Smooth muscle cell (in vitro differentiated cells): ENCODE measurements around the gene MPG. TPM values are rescaled to one million over a fixed set of nuclear protein-coding genes. Genes with fewer than 3 reads are reported as not detected.

Source experiments
- DNase-seq: peaks from one replicate; lab custom pipeline; 2025; ENCODE audit not compliant: unreplicated experiment; lab: John Stamatoyannopoulos, UW
- H2AFZ ChIP-seq: fragments of 200-600 bp; sonication (generic); 2 replicates; pipeline ENCODE4 v1.6.0; 2016; ENCODE audit warnings: antibody characterized with exemption, low read depth, mild to moderate bottlenecking
- H3F3A ChIP-seq: fragments of 200-600 bp; sonication (generic); 2 replicates; pipeline ENCODE4 v1.6.0; 2017; ENCODE audit warnings: antibody characterized with exemption, low read depth
- H3K27ac ChIP-seq: fragments of 200-600 bp; sonication (generic); 2 replicates; pipeline ENCODE4 v1.5.1; 2016; ENCODE audit warnings: low read depth, mild to moderate bottlenecking
- H3K27me3 ChIP-seq: fragments of 200-600 bp; sonication (generic); 2 replicates; pipeline ENCODE4 v1.6.1; 2016; ENCODE audit warnings: low read depth, mild to moderate bottlenecking
- H3K36me3 ChIP-seq: fragments of 200-600 bp; sonication (generic); 2 replicates; pipeline ENCODE4 v1.5.1; 2016; ENCODE audit warnings: low read depth
- H3K4me1 ChIP-seq: fragments of 200-600 bp; sonication (generic); 2 replicates; pipeline ENCODE4 v1.5.1; 2016; ENCODE audit warnings: low read depth
- H3K4me2 ChIP-seq: fragments of 200-600 bp; sonication (generic); 2 replicates; pipeline ENCODE4 v1.6.0; 2016; ENCODE audit warnings: mild to moderate bottlenecking
- H3K4me3 ChIP-seq: fragments of 200-600 bp; sonication (generic); 2 replicates; pipeline ENCODE4 v1.5.1; 2016; ENCODE audit warnings: mild to moderate bottlenecking
- H3K79me2 ChIP-seq: fragments of 200-600 bp; sonication (generic); 2 replicates; pipeline ENCODE4 v1.6.0; 2016; ENCODE audit warnings: low read depth, mild to moderate bottlenecking
- H3K9ac ChIP-seq: fragments of 200-600 bp; sonication (generic); 2 replicates; pipeline ENCODE4 v1.6.0; 2016; ENCODE audit warnings: low read depth
- H3K9me3 ChIP-seq: fragments of 200-600 bp; sonication (generic); replicated peaks from 2 replicates; pipeline ENCODE4 v1.5.1; 2016; ENCODE audit warnings: low read depth
- H4K20me1 ChIP-seq: fragments of 200-600 bp; sonication (generic); 2 replicates; pipeline ENCODE4 v1.6.0; 2016; ENCODE audit warnings: low read depth
- CTCF ChIP-seq: fragments of 200-600 bp; sonication (generic); IDR thresholded peaks from 2 replicates; pipeline ENCODE4 v1.5.1; 2017; ENCODE audit warnings: borderline replicate concordance, mild to moderate bottlenecking, antibody characterized with exemption; ENCODE audit not compliant: insufficient read depth, poor library complexity, severe bottlenecking
- WGBS: methylation state at CpG from one replicate; pipeline ENCODE4 v1.1.7; 2016; ENCODE audit warnings: low lambda C conversion rate; 5-methylcytosine and 5-hydroxymethylcytosine counted together
- polyA plus RNA-seq: library from polyadenylated mRNA; unstranded; fragments of >200 nt; fragmentation: Nextera tagmentation; extraction: Ambion mirVana; gene quantifications from 2 replicates; pipeline ENCODE4 v1.2.1, GENCODE V29; 2016
- total RNA-seq: library from RNA; depleted of rRNA; stranded (reverse); fragments of >200 nt; gene quantifications from 2 replicates; pipeline ENCODE4 v1.2.3, GENCODE V29; 2014

Gene MPG
- total and polyA plus RNA-seq, 2 experiments from 2014 or later = 84.7 to 120 TPM

- Histone ChIP-seq H3K9ac (no peak overlapping the region), H3F3A (no peaks in the 10 kb centered on the region), H4K20me1 (no peaks in the 10 kb centered on the region), H2AFZ (no peak overlapping the region), H3K36me3 (no peaks in the 10 kb centered on the region), H3K4me3 (no peak overlapping the region), H3K27me3 (no peaks in the 10 kb centered on the region), H3K4me1 (no peaks in the 10 kb centered on the region), H3K4me2 (no peak overlapping the region), H3K27ac (no peak overlapping the region), H3K9me3 (no peaks in the 10 kb centered on the region), H3K79me2 (no peaks in the 10 kb centered on the region)
- WGBS = 94% methylated on average over 22 of the region's 22 CpGs
- DNase-seq = no peak
- TF ChIP-seq CTCF = no peak
These were observed 36.5 kb upstream of the MPG start for GRCh38 chr16:41439-42068.

GRCh38 chr16:42069-42457 lies 36.0 kb upstream of the MPG start:
- Histone ChIP-seq H3F3A (no peaks in the 10 kb centered on the region), H3K4me1 (no peaks in the 10 kb centered on the region), H3K4me2 (no peak overlapping the region), H3K27ac (no peak overlapping the region), H3K4me3 (no peak overlapping the region), H3K79me2 (no peaks in the 10 kb centered on the region), H4K20me1 (no peaks in the 10 kb centered on the region), H2AFZ (no peak overlapping the region), H3K9me3 (no peaks in the 10 kb centered on the region), H3K36me3 (no peaks in the 10 kb centered on the region), H3K27me3 (no peaks in the 10 kb centered on the region), H3K9ac (no peak overlapping the region)
- no peak for TF ChIP-seq CTCF
- no peak for DNase-seq
- WGBS = 86% methylated on average over 11 of the region's 11 CpGs

GRCh38 chr16:42691-43090 lies 35.3 kb upstream of the MPG start:
- Histone ChIP-seq H3K4me3 (no peak overlapping the region), H3K27me3 (no peaks in the 10 kb centered on the region), H3K9ac (no peak overlapping the region), H3F3A (no peaks in the 10 kb centered on the region), H4K20me1 (no peaks in the 10 kb centered on the region), H3K4me1 (no peaks in the 10 kb centered on the region), H3K9me3 (no peaks in the 10 kb centered on the region), H3K79me2 (no peaks in the 10 kb centered on the region), H3K27ac (no peak overlapping the region), H3K4me2 (no peak overlapping the region), H2AFZ (no peak overlapping the region), H3K36me3 (no peaks in the 10 kb centered on the region)
- DNase-seq = no peak
- no peak for TF ChIP-seq CTCF
- WGBS = 95% methylated on average over 4 of the region's 4 CpGs

- no peaks in the 10 kb centered on the region for H3K79me2 ChIP-seq
- no peaks in the 10 kb centered on the region for H3K9me3 ChIP-seq
- 81% methylated on average over 5 of the region's 5 CpGs for WGBS
- no peak for DNase-seq
- H3K4me2 ChIP-seq = no peak overlapping the region
- no peak for TF ChIP-seq CTCF
- H4K20me1 ChIP-seq = no peaks in the 10 kb centered on the region
- H3K4me3 ChIP-seq = no peak overlapping the region
- H2AFZ ChIP-seq = no peak overlapping the region
- no peaks in the 10 kb centered on the region for H3F3A ChIP-seq
- no peaks in the 10 kb centered on the region for H3K36me3 ChIP-seq
- no peak overlapping the region for H3K9ac ChIP-seq
- H3K4me1 ChIP-seq = no peaks in the 10 kb centered on the region
- no peak overlapping the region for H3K27ac ChIP-seq
- no peaks in the 10 kb centered on the region for H3K27me3 ChIP-seq
These were observed 34.7 kb upstream of the MPG start for GRCh38 chr16:43294-43693.
